GM10248 (cell line): ENCODE results near the gene ZNF3.

Experiments used
- CTCF ChIA-PET: fragments of 300-600 bp; sonication (Branson Sonifier 250); formaldehyde crosslinking; extraction: SDS; loops from one replicate; lab custom pipeline; 2021; ENCODE audit warnings: antibody characterized with exemption; lab: Yijun Ruan, JAX
- POLR2A ChIA-PET: fragments of 350-650 bp; sonication (Branson Sonifier 250); formaldehyde crosslinking; extraction: SDS; loops from one replicate; lab custom pipeline; 2020; ENCODE audit warnings: antibody characterized with exemption; lab: Yijun Ruan, JAX
- DNase-seq: peaks from one replicate; pipeline ENCODE4 v3.0.0; 2012; ENCODE audit errors: extremely low spot score
- TF ChIP-seq, protein P1 (sequence below): IDR thresholded peaks from 2 replicates; pipeline ENCODE4 v1.5.1; 2012; ENCODE audit warnings: mild to moderate bottlenecking, low read depth; ENCODE audit errors: extremely low read depth, missing control alignments, control extremely low read depth

ZNF3 gene

DNA sequence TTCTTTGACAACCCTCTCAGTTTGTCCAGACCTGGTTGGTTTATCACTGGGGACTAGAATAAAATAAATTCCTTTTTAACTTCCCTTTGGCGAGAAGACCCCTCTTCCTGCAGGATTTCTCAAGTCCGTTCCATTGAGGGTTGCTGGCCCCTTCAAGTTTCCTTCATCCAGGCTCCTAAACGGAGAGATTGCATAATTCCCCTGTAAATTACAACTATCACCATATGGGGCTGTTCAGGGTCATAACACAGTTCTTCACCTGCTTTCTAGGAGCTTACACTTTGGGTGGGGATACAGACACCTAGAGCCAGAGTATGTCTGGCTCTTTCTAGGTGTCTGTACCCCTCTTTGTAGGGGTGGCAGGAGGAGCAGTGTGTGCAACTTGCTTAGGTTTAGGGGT, 4.0 kb upstream of the ZNF3 start:
- ChIA-PET CTCF (interaction anchor here (1.0 to 2.3 kb wide), 2 partner anchors 15 to 45 kb away, joined by 3 to 6 read pairs; no protein-coding TSS in a partner anchor), POLR2A (no interaction called here)

DNA sequence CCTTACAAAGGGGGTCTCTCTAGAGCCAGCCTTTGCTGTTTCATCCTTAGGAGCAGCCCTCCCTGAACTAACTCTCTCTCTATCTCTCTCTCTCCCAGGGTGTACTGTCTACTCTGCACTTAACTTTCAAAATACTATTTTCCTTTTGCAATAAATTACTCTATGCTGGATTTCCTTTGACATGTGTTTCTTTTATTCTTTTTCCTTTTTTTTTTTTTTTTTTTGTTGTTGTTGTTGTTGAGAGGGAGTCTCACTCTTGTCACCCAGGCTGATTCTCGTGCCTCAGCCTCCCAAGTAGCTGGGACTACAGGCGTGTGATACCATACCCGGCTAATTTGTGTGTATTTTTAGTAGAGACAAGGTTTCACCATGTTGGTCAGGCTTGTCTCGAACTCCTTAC, 1.5 kb upstream of the ZNF3 start:
- POLR2A ChIA-PET, result interaction anchor here (0.6 to 1.0 kb wide), 6 partner anchors 8 to 318 kb away, joined by 3 to 8 read pairs (median 4); no protein-coding TSS in a partner anchor
- CTCF ChIA-PET, result interaction anchor here (0.9 to 2.8 kb wide), 17 partner anchors 10 to 169 kb away, joined by 3 to 14 read pairs (median 4); partner anchors contain the start of genes TRIM4 and ZSCAN21

More for the DNA sequence above, 4.0 kb upstream of the ZNF3 start:
- DNase-seq, result no peak
- TF ChIP-seq, protein P1, sequence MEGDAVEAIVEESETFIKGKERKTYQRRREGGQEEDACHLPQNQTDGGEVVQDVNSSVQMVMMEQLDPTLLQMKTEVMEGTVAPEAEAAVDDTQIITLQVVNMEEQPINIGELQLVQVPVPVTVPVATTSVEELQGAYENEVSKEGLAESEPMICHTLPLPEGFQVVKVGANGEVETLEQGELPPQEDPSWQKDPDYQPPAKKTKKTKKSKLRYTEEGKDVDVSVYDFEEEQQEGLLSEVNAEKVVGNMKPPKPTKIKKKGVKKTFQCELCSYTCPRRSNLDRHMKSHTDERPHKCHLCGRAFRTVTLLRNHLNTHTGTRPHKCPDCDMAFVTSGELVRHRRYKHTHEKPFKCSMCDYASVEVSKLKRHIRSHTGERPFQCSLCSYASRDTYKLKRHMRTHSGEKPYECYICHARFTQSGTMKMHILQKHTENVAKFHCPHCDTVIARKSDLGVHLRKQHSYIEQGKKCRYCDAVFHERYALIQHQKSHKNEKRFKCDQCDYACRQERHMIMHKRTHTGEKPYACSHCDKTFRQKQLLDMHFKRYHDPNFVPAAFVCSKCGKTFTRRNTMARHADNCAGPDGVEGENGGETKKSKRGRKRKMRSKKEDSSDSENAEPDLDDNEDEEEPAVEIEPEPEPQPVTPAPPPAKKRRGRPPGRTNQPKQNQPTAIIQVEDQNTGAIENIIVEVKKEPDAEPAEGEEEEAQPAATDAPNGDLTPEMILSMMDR, result no peak

DNA sequence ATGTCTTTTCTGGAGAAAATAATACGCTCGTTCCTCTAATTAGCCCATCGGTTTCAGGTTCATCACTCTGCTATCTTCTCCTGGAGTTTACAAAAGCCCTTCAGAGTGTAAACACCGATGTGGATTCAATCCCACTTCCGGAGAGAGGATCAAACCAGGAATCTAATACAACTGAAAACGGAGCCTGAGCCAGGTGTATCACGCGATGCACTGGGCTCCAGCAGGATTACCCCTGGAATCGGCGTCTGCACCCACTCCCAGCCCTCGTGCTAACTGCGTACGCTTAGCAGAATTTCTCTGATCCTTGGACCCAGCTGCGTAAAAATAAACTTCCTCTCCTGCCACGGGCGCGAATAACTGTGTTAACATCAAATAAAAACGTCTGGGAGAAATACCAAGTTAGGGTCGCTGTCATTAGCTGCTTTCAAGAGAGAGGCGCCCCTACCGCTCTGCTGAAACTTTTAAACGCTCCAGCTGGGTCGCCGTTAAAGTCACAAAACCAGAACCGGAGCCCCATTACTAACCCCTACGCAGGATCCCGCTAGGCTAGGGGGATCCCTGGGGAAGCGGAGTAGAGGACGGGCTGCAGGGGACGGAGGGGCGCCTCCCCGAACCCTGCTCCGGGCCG, 502 bp downstream of the ZNF3 start:
- CTCF ChIA-PET, result interaction anchor here (0.6 to 1.6 kb wide), 8 partner anchors 10 to 74 kb away, joined by 3 to 6 read pairs (median 4); partner anchors contain the start of genes AP4M1, MCM7, ZKSCAN1 and ZSCAN21
- no peak for DNase-seq
- POLR2A ChIA-PET, result interaction anchor here (0.8 kb wide), 1 partner anchor 523 kb away, joined by 3 read pairs; the partner anchor contains the start of gene ZNF655
- TF ChIP-seq, protein P1, result no peak

More for the DNA sequence above, 1.5 kb upstream of the ZNF3 start:
- DNase-seq, result no peak
- TF ChIP-seq, protein P1, result no peak

DNA sequence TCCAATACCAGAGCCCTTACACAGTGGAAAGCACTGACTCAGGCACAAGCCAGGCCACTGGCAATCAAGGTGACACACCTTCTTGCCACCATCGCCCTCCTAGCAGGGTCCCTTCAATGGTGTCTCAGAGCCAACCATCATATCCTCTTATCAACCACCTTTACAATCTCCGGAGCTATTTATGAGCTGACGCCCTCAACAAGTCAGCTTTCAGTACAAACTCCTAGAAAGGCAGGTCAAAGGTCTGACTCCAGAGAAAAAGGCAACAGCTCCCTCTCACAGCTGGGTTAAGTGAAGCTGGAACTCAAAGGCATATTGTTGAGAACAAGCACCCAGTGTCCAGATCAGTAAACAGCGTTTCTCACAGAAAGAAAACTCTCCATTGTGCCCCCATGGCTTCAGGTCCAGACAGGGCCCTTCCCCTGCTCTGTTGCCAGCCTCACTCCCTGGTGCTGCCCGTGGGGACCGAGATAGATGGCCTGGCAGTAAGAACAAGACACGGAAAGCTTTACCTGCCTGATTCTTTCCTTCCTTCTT, 2.4 kb downstream of the ZNF3 start:
- POLR2A ChIA-PET, result interaction anchor here (0.6 to 1.1 kb wide), 3 partner anchors 15 to 559 kb away, joined by 3 to 4 read pairs (median 3); partner anchors contain the start of gene ZSCAN21
- TF ChIP-seq, protein P1, result no peak
- DNase-seq, result no peak
- CTCF ChIA-PET, result no interaction called here

DNA sequence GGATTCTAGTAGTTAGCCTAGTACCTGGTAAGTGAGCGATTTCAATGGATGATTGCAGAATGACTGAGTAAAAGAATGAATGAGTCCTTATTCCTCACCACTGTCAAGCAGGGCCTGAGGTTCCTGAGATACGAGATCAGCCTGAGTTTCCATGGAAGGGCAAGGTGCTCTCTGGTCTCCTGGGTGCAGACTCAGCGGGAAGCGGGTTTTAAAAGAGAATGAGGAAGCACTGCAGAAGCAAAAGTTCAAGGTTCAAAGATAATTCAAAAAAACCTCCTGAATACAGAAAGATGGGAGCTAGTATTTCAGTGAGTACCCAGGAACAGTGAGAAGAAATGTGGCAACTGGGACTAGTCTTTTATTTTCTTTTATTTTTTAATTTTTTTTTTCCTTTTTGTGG, 4.3 kb downstream of the ZNF3 start:
- no peak for DNase-seq
- TF ChIP-seq, protein P1, result no peak
- CTCF ChIA-PET, result no interaction called here
- POLR2A ChIA-PET, result no interaction called here

DNA sequence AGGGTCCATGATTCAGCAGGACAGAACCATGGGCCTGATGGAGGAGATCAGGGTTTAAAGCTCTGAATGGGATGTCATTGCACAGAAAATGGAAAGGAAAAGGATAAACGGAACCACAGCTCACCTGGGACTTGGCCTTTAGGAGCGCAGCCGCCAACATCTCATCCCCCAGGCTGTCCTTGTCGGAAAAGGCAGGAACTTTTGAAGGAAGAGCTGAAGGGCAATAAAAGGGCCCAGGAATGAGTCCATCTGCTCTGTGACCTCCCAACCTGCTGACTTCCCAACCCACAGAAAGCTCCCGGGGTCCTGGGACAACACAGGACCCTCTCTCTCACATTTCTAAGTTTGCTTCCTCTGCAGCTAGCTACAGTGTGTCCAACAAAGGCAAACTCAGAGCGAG, 6.1 kb downstream of the ZNF3 start:
- CTCF ChIA-PET, result interaction anchor here (0.8 to 1.8 kb wide), 8 partner anchors 10 to 96 kb away, joined by 3 to 5 read pairs (median 4); partner anchors contain the start of gene ZSCAN21
- no peak for DNase-seq
- TF ChIP-seq, protein P1, result no peak
- POLR2A ChIA-PET, result interaction anchor here (0.7 kb wide), 2 partner anchors 20 to 49 kb away, joined by 5 to 7 read pairs; no protein-coding TSS in a partner anchor
